GM23248 (cell line): ENCODE data around the gene C12orf54. TPM values are rescaled to one million over a fixed set of nuclear protein-coding genes. Genes with fewer than 3 reads are reported as not detected.

Source experiments
- DNase-seq: peaks from one replicate; pipeline ENCODE4 v3.0.0-alpha.2; 2015
- H2AFZ ChIP-seq: fragments of 200-600 bp; sonication (generic); 2 replicates; pipeline ENCODE4 v1.6.1; 2016; ENCODE audit warnings: antibody characterized with exemption
- H3F3A ChIP-seq: fragments of 200-600 bp; sonication (generic); 2 replicates; pipeline ENCODE4 v1.6.1; 2016; ENCODE audit warnings: mild to moderate bottlenecking, antibody characterized with exemption, mixed run types; ENCODE audit not compliant: insufficient read depth
- H3K27ac ChIP-seq: fragments of 200-600 bp; sonication (generic); 2 replicates; pipeline ENCODE4 v1.5.1; 2016; ENCODE audit warnings: mild to moderate bottlenecking
- H3K27me3 ChIP-seq: fragments of 200-600 bp; sonication (generic); replicated peaks from 2 replicates; pipeline ENCODE4 v1.6.1; 2016; ENCODE audit warnings: mild to moderate bottlenecking; ENCODE audit not compliant: insufficient read depth
- H3K36me3 ChIP-seq: fragments of 200-600 bp; sonication (generic); 2 replicates; pipeline ENCODE4 v1.6.1; 2016; ENCODE audit warnings: low read depth, mild to moderate bottlenecking
- H3K4me1 ChIP-seq: fragments of 200-600 bp; sonication (generic); 2 replicates; pipeline ENCODE4 v1.6.1; 2016; ENCODE audit warnings: mild to moderate bottlenecking; ENCODE audit not compliant: insufficient read depth
- H3K4me2 ChIP-seq: fragments of 200-600 bp; sonication (generic); one replicate; pipeline ENCODE4 v1.6.1; 2016; ENCODE audit warnings: mild to moderate bottlenecking; ENCODE audit not compliant: unreplicated experiment
- H3K4me3 ChIP-seq: fragments of 200-600 bp; sonication (generic); 2 replicates; pipeline ENCODE4 v1.5.1; 2016; ENCODE audit warnings: mild to moderate bottlenecking
- H3K79me2 ChIP-seq: fragments of 200-600 bp; sonication (generic); 2 replicates; pipeline ENCODE4 v1.6.1; 2016; ENCODE audit warnings: mild to moderate bottlenecking; ENCODE audit not compliant: insufficient read depth
- H3K9ac ChIP-seq: fragments of 200-600 bp; sonication (generic); 2 replicates; pipeline ENCODE4 v1.6.1; 2016; ENCODE audit warnings: mild to moderate bottlenecking
- H3K9me2 ChIP-seq: fragments of 200-600 bp; sonication (generic); 2 replicates; pipeline ENCODE4 v1.6.1; 2016; ENCODE audit warnings: mixed run types, mild to moderate bottlenecking, moderate library complexity; ENCODE audit not compliant: insufficient read depth
- H3K9me3 ChIP-seq: fragments of 200-600 bp; sonication (generic); one replicate; pipeline ENCODE4 v1.6.1; 2017; ENCODE audit warnings: low read depth
- H4K20me1 ChIP-seq: fragments of 200-600 bp; sonication (generic); 2 replicates; pipeline ENCODE4 v1.6.0; 2016; ENCODE audit not compliant: insufficient read depth
- EZH2 ChIP-seq: fragments of 200-600 bp; sonication (generic); IDR thresholded peaks from 2 replicates; pipeline ENCODE4 v1.6.1; 2018; ENCODE audit warnings: antibody characterized with exemption, mild to moderate bottlenecking; ENCODE audit not compliant: insufficient read depth, poor library complexity, severe bottlenecking
- EZH2phosphoT487 ChIP-seq: fragments of 200-600 bp; sonication (generic); IDR thresholded peaks from 2 replicates; pipeline ENCODE4 v1.6.1; 2018; ENCODE audit warnings: antibody characterized with exemption, moderate library complexity, mild to moderate bottlenecking, low read depth; ENCODE audit not compliant: insufficient read depth
- WGBS, 2 experiments: methylation state at CpG; one replicate each; pipeline ENCODE4 v1.1.6; 2015 to 2017; ENCODE audit warnings: low lambda C conversion rate in 2 of 2, low coverage in 1 of 2; ENCODE audit errors: missing lambda C conversion rate in 2 of 2; 5-methylcytosine and 5-hydroxymethylcytosine counted together
- in situ Hi-C: fragments of 300-500 bp; cut with MboI; formaldehyde crosslinking; loops from 2 replicates; pipeline ENCODE4 v1.15.0; 2020
- polyA plus RNA-seq: library from polyadenylated mRNA; unstranded; fragments of >200 nt; fragmentation: Nextera tagmentation; extraction: Ambion mirVana; gene quantifications from 2 replicates; pipeline ENCODE4 v1.2.1, GENCODE V29; 2016
- total RNA-seq: library from RNA; depleted of rRNA; stranded (reverse); fragments of >200 nt; shearing (Covaris generic); gene quantifications from 2 replicates; pipeline ENCODE4 v1.2.3, GENCODE V29; 2014

C12orf54 gene
- total and polyA plus RNA-seq, 2 experiments from 2014 or later = not detected

- no peaks in the 10 kb centered on the region for H3K4me1 ChIP-seq
- no peaks in the 10 kb centered on the region for H3K36me3 ChIP-seq
- no peaks in the 10 kb centered on the region for H3K9me2 ChIP-seq
- DNase-seq = no peak
- no peaks in the 10 kb centered on the region for H3F3A ChIP-seq
- H3K27me3 ChIP-seq = no peaks in the 10 kb centered on the region
- H3K4me3 ChIP-seq = no peak within 1 kb of the TSS
- H3K27ac ChIP-seq = no peak within 1 kb of the TSS
- no peaks in the 10 kb centered on the region for H3K9me3 ChIP-seq
- no peak within 1 kb of the TSS for H3K4me2 ChIP-seq
- H3K79me2 ChIP-seq = no peaks in the 10 kb centered on the region
- in situ Hi-C loops = no loop called here
- no peaks in the 10 kb centered on the region for H4K20me1 ChIP-seq
- H3K9ac ChIP-seq = no peak within 1 kb of the TSS
- 37 to 42% methylated on average over 5 of the region's 5 CpGs for WGBS, 2 experiments
- TF ChIP-seq EZH2 = no peak
- H2AFZ ChIP-seq = no peak within 1 kb of the TSS
Observed at GRCh38 chr12:48525332-48525731, 43.0 kb downstream of the C12orf54 start, which contains the start of gene OR8S1. TSS of gene OR8S1 (plus strand) at chr12:48525632. CDS start at chr12:48525632, 0 bp downstream.

- Histone ChIP-seq H3K9me3 (no peaks in the 10 kb centered on the region), H3K4me3 (no peak overlapping the region), H3K27me3 (no peaks in the 10 kb centered on the region), H3K27ac (no peak overlapping the region), H2AFZ (no peak overlapping the region), H3K4me1 (no peaks in the 10 kb centered on the region), H3K36me3 (no peaks in the 10 kb centered on the region), H3K9me2 (no peaks in the 10 kb centered on the region), H3K4me2 (no peak overlapping the region), H4K20me1 (no peaks in the 10 kb centered on the region), H3K79me2 (no peaks in the 10 kb centered on the region), H3F3A (no peaks in the 10 kb centered on the region), H3K9ac (no peak overlapping the region)
- no peak for TF ChIP-seq EZH2phosphoT487
- TF ChIP-seq EZH2 = no peak
- WGBS, 2 experiments = 64 to 67% methylated on average over 39 to 44 of the region's 44 CpGs
- DNase-seq = no peak
- in situ Hi-C loops = no loop called here
Observed at GRCh38 chr12:48527891-48528670, 45.8 kb downstream of the C12orf54 start.

GRCh38 chr12:48532601-48533000 lies 50.3 kb downstream of the C12orf54 start:
- in situ Hi-C loops = no loop called here
- Histone ChIP-seq H3K36me3 (no peaks in the 10 kb centered on the region), H3K79me2 (no peaks in the 10 kb centered on the region), H3K9me3 (no peaks in the 10 kb centered on the region), H2AFZ (no peak overlapping the region), H3K27me3 (no peaks in the 10 kb centered on the region), H3K27ac (no peak overlapping the region), H3K4me3 (no peak overlapping the region), H3K4me2 (no peak overlapping the region), H3K9me2 (no peaks in the 10 kb centered on the region), H3F3A (no peaks in the 10 kb centered on the region), H3K9ac (no peak overlapping the region), H4K20me1 (no peaks in the 10 kb centered on the region), H3K4me1 (no peaks in the 10 kb centered on the region)
- DNase-seq = no peak
- TF ChIP-seq EZH2 (no peak), EZH2phosphoT487 (no peak)

GRCh38 chr12:48536602-48537001 lies 54.3 kb downstream of the C12orf54 start:
- Histone ChIP-seq H3K79me2 (no peaks in the 10 kb centered on the region), H3K27ac (no peak overlapping the region), H3K9me2 (no peaks in the 10 kb centered on the region), H3K4me3 (no peak overlapping the region), H4K20me1 (no peaks in the 10 kb centered on the region), H3K36me3 (no peaks in the 10 kb centered on the region), H3K9ac (no peak overlapping the region), H3K27me3 (no peaks in the 10 kb centered on the region), H3K9me3 (no peaks in the 10 kb centered on the region), H3K4me2 (no peak overlapping the region), H3K4me1 (no peaks in the 10 kb centered on the region), H3F3A (no peaks in the 10 kb centered on the region), H2AFZ (no peak overlapping the region)
- in situ Hi-C loops = no loop called here
- DNase-seq = no peak
- TF ChIP-seq EZH2phosphoT487 = no peak
- no peak for TF ChIP-seq EZH2
- WGBS, 2 experiments = 16 to 24% methylated on average over 1 of the region's 1 CpG
